ENCODE measurements around the gene NANOS3.

- TF ChIP-seq CTCF (IDR thresholded peaks at IDR 0.05) (peak; percentile 37 to 46 (median 40)), POLR2A (IDR thresholded peaks at IDR 0.05) (peak in 1 of 2 donors; percentile 8)
Measured at GRCh38 chr19:13833330-13834243, 43.3 kb upstream of the NANOS3 start.
